NCI-H524 treated with DMSO at 0.1 percent for 48 hours (cell line): ENCODE measurements around the gene FCRL2.

ENCODE experiments used
- DNase-seq: peaks from one replicate; lab custom pipeline; 2025; lab: John Stamatoyannopoulos, UW

FCRL2 gene

GRCh38 chr1:157776971-157777391 is at the start of gene FCRL2:
Gene FCRL2 (minus strand): TSS chr1:157777132. CDS start chr1:157777073, 59 bp downstream.
- no peak for DNase-seq

GRCh38 chr1:157820299-157820698 is 43.4 kb upstream of the FCRL2 start:
- DNase-seq = no peak

GRCh38 chr1:157819896-157820295 is 43.0 kb upstream of the FCRL2 start, which contains the start of gene FCRL1:
Gene FCRL1 (minus strand): TSS chr1:157820120. CDS start chr1:157820037, 83 bp downstream.
- no peak for DNase-seq

- DNase-seq = no peak
These were observed 42.3 kb upstream of the FCRL2 start for GRCh38 chr1:157819215-157819614.

GRCh38 chr1:157813269-157813668 is 36.3 kb upstream of the FCRL2 start:
- DNase-seq = no peak

GRCh38 chr1:157806431-157807149 is 29.7 kb upstream of the FCRL2 start:
- no peak for DNase-seq

GRCh38 chr1:157803851-157804250 is 26.9 kb upstream of the FCRL2 start:
- DNase-seq = no peak

GRCh38 chr1:157799996-157800395 is 23.1 kb upstream of the FCRL2 start:
- DNase-seq = no peak

- DNase-seq = no peak
These were observed 21.3 kb upstream of the FCRL2 start for GRCh38 chr1:157798211-157798610.

GRCh38 chr1:157785248-157785647 is 8.3 kb upstream of the FCRL2 start:
- no peak for DNase-seq

GRCh38 chr1:157784801-157785200 is 7.9 kb upstream of the FCRL2 start:
- no peak for DNase-seq

- DNase-seq = no peak
These were observed 6.0 kb upstream of the FCRL2 start for GRCh38 chr1:157782931-157783330.

GRCh38 chr1:157781048-157781447 is 4.1 kb upstream of the FCRL2 start:
- no peak for DNase-seq

- DNase-seq = no peak
These were observed 1.6 kb downstream of the FCRL2 start for GRCh38 chr1:157775101-157775870.

- DNase-seq = no peak
These were observed 2.5 kb downstream of the FCRL2 start for GRCh38 chr1:157774412-157774811.

- DNase-seq = no peak
These were observed 3.2 kb downstream of the FCRL2 start for GRCh38 chr1:157773493-157774350.

GRCh38 chr1:157771661-157772425 is 5.1 kb downstream of the FCRL2 start:
- DNase-seq = no peak

- DNase-seq = no peak
These were observed 6.4 kb downstream of the FCRL2 start for GRCh38 chr1:157770442-157771043.

- no peak for DNase-seq
These were observed 10.1 kb downstream of the FCRL2 start for GRCh38 chr1:157766792-157767191.

- no peak for DNase-seq
These were observed 18.9 kb downstream of the FCRL2 start for GRCh38 chr1:157758018-157758417.

- no peak for DNase-seq
These were observed 23.3 kb downstream of the FCRL2 start for GRCh38 chr1:157753611-157754010.
